ENCODE results near the gene PLN. TPM values are rescaled to one million over a fixed set of nuclear protein-coding genes. Genes with fewer than 3 reads are reported as not detected.
A peak's percentile ranks its signal among the peaks of the same experiment; 100 is the strongest.

PLN gene
- total RNA-seq, 4 donors from 2014 or later: 45.2 to 194 (median 155) TPM

DNA sequence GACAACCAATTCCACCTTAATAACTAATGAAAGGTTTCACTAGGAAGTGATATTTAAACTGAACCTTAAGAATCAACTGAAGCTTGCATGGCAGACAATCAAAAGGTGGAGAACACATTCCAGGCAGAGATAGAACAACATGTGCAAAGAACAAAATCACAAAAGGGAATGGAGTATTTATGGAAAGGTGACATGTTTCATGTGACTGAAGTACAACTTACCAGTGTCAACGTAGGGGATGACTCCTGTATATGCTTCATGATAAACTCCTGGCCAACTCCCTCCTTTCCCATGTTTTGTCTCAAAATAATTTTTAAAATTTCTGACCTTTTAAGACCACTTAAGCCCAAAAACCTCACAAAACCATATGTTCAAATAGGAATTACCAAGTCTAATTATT lies 6.6 kb downstream of the PLN start:
- intact Hi-C loops (cut with DNase I; ENCODE audit: low total_unique reads): no loop called here
- Histone ChIP-seq H3K4me3 (no peak overlapping the region), H3K27ac (peak overlapping the region in 1 of 2 donors; percentile 88)

GRCh38 chr6:118558464-118559217 lies 10.5 kb downstream of the PLN start:
- no peaks in the 10 kb centered on the region for H3K9me3 ChIP-seq
- H3K36me3 ChIP-seq: no peaks in the 10 kb centered on the region
- H3K27ac ChIP-seq: no peak overlapping the region
- H3K4me3 ChIP-seq: no peak overlapping the region
- H3K27me3 ChIP-seq: no peaks in the 10 kb centered on the region
- TF ChIP-seq POLR2A (IDR thresholded peaks at IDR 0.05): no peak
- TF ChIP-seq, protein P1, sequence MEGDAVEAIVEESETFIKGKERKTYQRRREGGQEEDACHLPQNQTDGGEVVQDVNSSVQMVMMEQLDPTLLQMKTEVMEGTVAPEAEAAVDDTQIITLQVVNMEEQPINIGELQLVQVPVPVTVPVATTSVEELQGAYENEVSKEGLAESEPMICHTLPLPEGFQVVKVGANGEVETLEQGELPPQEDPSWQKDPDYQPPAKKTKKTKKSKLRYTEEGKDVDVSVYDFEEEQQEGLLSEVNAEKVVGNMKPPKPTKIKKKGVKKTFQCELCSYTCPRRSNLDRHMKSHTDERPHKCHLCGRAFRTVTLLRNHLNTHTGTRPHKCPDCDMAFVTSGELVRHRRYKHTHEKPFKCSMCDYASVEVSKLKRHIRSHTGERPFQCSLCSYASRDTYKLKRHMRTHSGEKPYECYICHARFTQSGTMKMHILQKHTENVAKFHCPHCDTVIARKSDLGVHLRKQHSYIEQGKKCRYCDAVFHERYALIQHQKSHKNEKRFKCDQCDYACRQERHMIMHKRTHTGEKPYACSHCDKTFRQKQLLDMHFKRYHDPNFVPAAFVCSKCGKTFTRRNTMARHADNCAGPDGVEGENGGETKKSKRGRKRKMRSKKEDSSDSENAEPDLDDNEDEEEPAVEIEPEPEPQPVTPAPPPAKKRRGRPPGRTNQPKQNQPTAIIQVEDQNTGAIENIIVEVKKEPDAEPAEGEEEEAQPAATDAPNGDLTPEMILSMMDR (IDR thresholded peaks at IDR 0.05): no peak
- peaks cover 0 to 5% of the 10 kb centered on the region in 2 donors for H3K4me1 ChIP-seq
- no peak for DNase-seq
- intact Hi-C loops (cut with DNase I; ENCODE audit: low total_unique reads): no loop called here

More for the DNA sequence above, 6.6 kb downstream of the PLN start:
- Histone ChIP-seq H3K9me3 (no peaks in the 10 kb centered on the region), H3K36me3 (no peaks in the 10 kb centered on the region), H3K27me3 (no peaks in the 10 kb centered on the region), H3K4me1 (peaks cover 0 to 5% of the 10 kb centered on the region in 2 donors)
- TF ChIP-seq POLR2A (IDR thresholded peaks at IDR 0.05): no peak
- TF ChIP-seq, protein P1 (IDR thresholded peaks at IDR 0.05): no peak
- no peak for DNase-seq

DNA sequence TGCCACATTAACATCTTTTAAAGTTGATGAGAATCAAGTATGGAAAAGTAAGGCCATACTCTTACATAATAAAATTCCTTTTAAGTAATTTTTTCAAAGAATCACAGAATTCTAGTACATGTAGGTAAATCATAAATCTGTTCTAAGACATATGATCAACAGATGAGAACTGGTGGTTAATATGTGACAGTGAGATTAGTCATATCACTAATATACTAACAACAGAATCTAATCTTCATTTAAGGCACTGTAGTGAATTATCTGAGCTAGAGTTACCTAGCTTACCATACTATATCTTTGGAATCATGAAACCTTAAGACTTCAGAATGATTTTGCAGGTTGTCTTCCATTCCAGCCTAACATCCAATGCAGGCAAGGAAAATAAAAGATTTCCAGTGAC lies 11.6 kb downstream of the PLN start:
- Histone ChIP-seq H3K27ac (no peak overlapping the region), H3K4me3 (no peak overlapping the region), H3K27me3 (no peaks in the 10 kb centered on the region), H3K36me3 (no peaks in the 10 kb centered on the region), H3K9me3 (no peaks in the 10 kb centered on the region), H3K4me1 (peaks cover 0 to 5% of the 10 kb centered on the region in 2 donors)
- TF ChIP-seq, protein P1 (IDR thresholded peaks at IDR 0.05): no peak
- TF ChIP-seq POLR2A (IDR thresholded peaks at IDR 0.05): no peak
- no peak for DNase-seq
- intact Hi-C loops (cut with DNase I; ENCODE audit: low total_unique reads): no loop called here

- H3K4me3 ChIP-seq: no peak overlapping the region
- TF ChIP-seq POLR2A (IDR thresholded peaks at IDR 0.05): no peak
- TF ChIP-seq, protein P1 (IDR thresholded peaks at IDR 0.05): no peak
- H3K27ac ChIP-seq: peak overlapping the region; percentile 7 to 17
- H3K36me3 ChIP-seq: no peaks in the 10 kb centered on the region
- H3K9me3 ChIP-seq: no peaks in the 10 kb centered on the region
- H3K27me3 ChIP-seq: no peaks in the 10 kb centered on the region
- DNase-seq: no peak
- peaks cover 0 to 5% of the 10 kb centered on the region in 2 donors for H3K4me1 ChIP-seq
- intact Hi-C loops (cut with DNase I; ENCODE audit: low total_unique reads): no loop called here
These were observed 14.2 kb downstream of the PLN start for GRCh38 chr6:118562248-118562647.

- Histone ChIP-seq H3K9me3 (no peaks in the 10 kb centered on the region), H3K36me3 (no peaks in the 10 kb centered on the region), H3K4me3 (no peak overlapping the region), H3K27me3 (no peaks in the 10 kb centered on the region), H3K27ac (peak overlapping the region; percentile 7 to 17), H3K4me1 (peaks cover 0 to 5% of the 10 kb centered on the region in 2 donors)
- intact Hi-C loops (cut with DNase I; ENCODE audit: low total_unique reads): no loop called here
- TF ChIP-seq, protein P1 (IDR thresholded peaks at IDR 0.05): no peak
- no peak for TF ChIP-seq POLR2A (IDR thresholded peaks at IDR 0.05)
- no peak for DNase-seq
These were observed 14.9 kb downstream of the PLN start for GRCh38 chr6:118562959-118563358.

Measured in uterus (tissue), 4 donors.